Lower lobe of right lung (tissue), 2 donors: ENCODE measurements around the gene NUP58. TPM values are rescaled to one million over a fixed set of nuclear protein-coding genes. Genes with fewer than 3 reads are reported as not detected.

Experiments used
- ATAC-seq, 2 donors: fragments of 200-7000 bp; cut with Tn5 transposase; one replicate each; pipeline ENCODE4 v1.9.1; 2020 to 2022; ENCODE audit warnings: mild to moderate bottlenecking in 2 of 2, moderate library complexity in 2 of 2
- DNase-seq: peaks from one replicate; pipeline ENCODE4 v3.0.0-alpha.2; 2020
- H3K27ac ChIP-seq: fragments of 200-600 bp; one replicate; pipeline ENCODE4 v1.8.0; 2022
- H3K27me3 ChIP-seq: fragments of 200-600 bp; one replicate; pipeline ENCODE4 v1.8.0; 2022; ENCODE audit warnings: low read depth
- H3K36me3 ChIP-seq: fragments of 200-600 bp; one replicate; pipeline ENCODE4 v1.8.0; 2022; ENCODE audit warnings: mild to moderate bottlenecking
- H3K4me1 ChIP-seq: fragments of 200-600 bp; one replicate; pipeline ENCODE4 v1.8.0; 2022
- H3K4me3 ChIP-seq: fragments of 200-600 bp; one replicate; pipeline ENCODE4 v1.8.0; 2022; ENCODE audit warnings: mild to moderate bottlenecking
- H3K9me3 ChIP-seq: fragments of 200-600 bp; one replicate; pipeline ENCODE4 v1.8.0; 2022
- CTCF ChIP-seq: fragments of 200-600 bp; IDR thresholded peaks from one replicate; pipeline ENCODE4 v1.8.0; 2022; ENCODE audit warnings: antibody characterized with exemption, mild to moderate bottlenecking
- intact Hi-C: fragments of 100-400 bp; cut with DNase I; formaldehyde crosslinking; loops from one replicate; pipeline ENCODE4 v1.11.0; 2022
- total RNA-seq: library from RNA; stranded (reverse); fragmentation: NEBNext Ultra II Directional; extraction: Animal tissue kit (Norgen Biotek cat#: 25700); gene quantifications from one replicate; pipeline ENCODE4 v1.2.1, GENCODE V29; 2021
- donor health status: DM: no; HTN: yes; CAD: no; lungs with severe emphysema.

NUP58 gene
- total RNA-seq, 1 donor from 2014 or later, result 57.7 TPM

- intact Hi-C loops, result no loop called here
- DNase-seq (no peak), ATAC-seq (no peak)
- TF ChIP-seq CTCF, result no peak
- peaks cover 4% of the 10 kb centered on the region for H3K4me1 ChIP-seq
- H3K27me3 ChIP-seq, result peaks cover 3% of the 10 kb centered on the region
- no peak overlapping the region for H3K27ac ChIP-seq
- H3K36me3 ChIP-seq, result no peaks in the 10 kb centered on the region
- H3K4me3 ChIP-seq, result no peak overlapping the region
- H3K9me3 ChIP-seq, result no peaks in the 10 kb centered on the region
Observed at GRCh38 chr13:25291691-25292090, 9.7 kb upstream of the NUP58 start.

- intact Hi-C loops, result no loop called here
- H3K36me3 ChIP-seq, result no peaks in the 10 kb centered on the region
Observed at GRCh38 chr13:25292301-25292700, 9.1 kb upstream of the NUP58 start.

GRCh38 chr13:25295228-25295627 is 6.2 kb upstream of the NUP58 start:
- ATAC-seq (no peak), DNase-seq (no peak)
- intact Hi-C loops, result no loop called here
- Histone ChIP-seq H3K4me1 (no peaks in the 10 kb centered on the region), H3K9me3 (no peaks in the 10 kb centered on the region), H3K4me3 (no peak overlapping the region), H3K36me3 (no peaks in the 10 kb centered on the region), H3K27ac (no peak overlapping the region), H3K27me3 (peaks cover 9% of the 10 kb centered on the region)
- no peak for TF ChIP-seq CTCF

More at GRCh38 chr13:25292301-25292700, 9.1 kb upstream of the NUP58 start:
- Histone ChIP-seq H3K27me3 (peaks cover 4% of the 10 kb centered on the region), H3K4me1 (peaks cover 4% of the 10 kb centered on the region), H3K9me3 (no peaks in the 10 kb centered on the region), H3K27ac (no peak overlapping the region), H3K4me3 (no peak overlapping the region)
- no peak for TF ChIP-seq CTCF
- ATAC-seq (peak in 1 of 2 donors; percentile 8), DNase-seq (no peak)

GRCh38 chr13:25295701-25296100 is 5.7 kb upstream of the NUP58 start:
- intact Hi-C loops, result no loop called here
- TF ChIP-seq CTCF, result no peak
- no peak overlapping the region for H3K4me3 ChIP-seq
- no peak overlapping the region for H3K27ac ChIP-seq
- DNase-seq (no peak), ATAC-seq (no peak)
- H3K36me3 ChIP-seq, result no peaks in the 10 kb centered on the region
- H3K27me3 ChIP-seq, result peaks cover 9% of the 10 kb centered on the region
- H3K4me1 ChIP-seq, result peaks cover 4% of the 10 kb centered on the region
- no peaks in the 10 kb centered on the region for H3K9me3 ChIP-seq

- peak overlapping the region; percentile 85 for H3K4me3 ChIP-seq
- no peaks in the 10 kb centered on the region for H3K9me3 ChIP-seq
- H3K4me1 ChIP-seq, result peaks cover 32% of the 10 kb centered on the region
- DNase-seq (peak; percentile 58), ATAC-seq (peak; percentile 18 to 37)
- no peak for TF ChIP-seq CTCF
- H3K27ac ChIP-seq, result peak overlapping the region; percentile 88
- no peaks in the 10 kb centered on the region for H3K36me3 ChIP-seq
- H3K27me3 ChIP-seq, result peaks cover 9% of the 10 kb centered on the region
- intact Hi-C loops, result no loop called here
Observed at GRCh38 chr13:25300861-25301346, 521 bp upstream of the NUP58 start.

- DNase-seq (no peak), ATAC-seq (no peak)
- peak overlapping the region; percentile 85 for H3K4me3 ChIP-seq
- peaks cover 40% of the 10 kb centered on the region for H3K4me1 ChIP-seq
- intact Hi-C loops, result no loop called here
- peak overlapping the region; percentile 88 for H3K27ac ChIP-seq
- H3K9me3 ChIP-seq, result no peaks in the 10 kb centered on the region
- no peaks in the 10 kb centered on the region for H3K36me3 ChIP-seq
- TF ChIP-seq CTCF, result no peak
- peaks cover 5% of the 10 kb centered on the region for H3K27me3 ChIP-seq
Observed at GRCh38 chr13:25302121-25302520, 696 bp downstream of the NUP58 start.
